Activated CD8-positive, alpha-beta memory T cell treated with anti-CD3 and anti-CD28 coated beads for 48 hours (primary cell): ENCODE data around the gene TMEM97.
A peak's percentile ranks its signal among the peaks of the same experiment; 100 is the strongest.

Experiments used
- DNase-seq, 3 experiments: peaks; one replicate each; pipeline ENCODE4 v3.0.0-alpha.2; 2020; ENCODE audit warnings: low read depth in 2 of 3, low spot score in 2 of 3

The TMEM97 gene

DNA sequence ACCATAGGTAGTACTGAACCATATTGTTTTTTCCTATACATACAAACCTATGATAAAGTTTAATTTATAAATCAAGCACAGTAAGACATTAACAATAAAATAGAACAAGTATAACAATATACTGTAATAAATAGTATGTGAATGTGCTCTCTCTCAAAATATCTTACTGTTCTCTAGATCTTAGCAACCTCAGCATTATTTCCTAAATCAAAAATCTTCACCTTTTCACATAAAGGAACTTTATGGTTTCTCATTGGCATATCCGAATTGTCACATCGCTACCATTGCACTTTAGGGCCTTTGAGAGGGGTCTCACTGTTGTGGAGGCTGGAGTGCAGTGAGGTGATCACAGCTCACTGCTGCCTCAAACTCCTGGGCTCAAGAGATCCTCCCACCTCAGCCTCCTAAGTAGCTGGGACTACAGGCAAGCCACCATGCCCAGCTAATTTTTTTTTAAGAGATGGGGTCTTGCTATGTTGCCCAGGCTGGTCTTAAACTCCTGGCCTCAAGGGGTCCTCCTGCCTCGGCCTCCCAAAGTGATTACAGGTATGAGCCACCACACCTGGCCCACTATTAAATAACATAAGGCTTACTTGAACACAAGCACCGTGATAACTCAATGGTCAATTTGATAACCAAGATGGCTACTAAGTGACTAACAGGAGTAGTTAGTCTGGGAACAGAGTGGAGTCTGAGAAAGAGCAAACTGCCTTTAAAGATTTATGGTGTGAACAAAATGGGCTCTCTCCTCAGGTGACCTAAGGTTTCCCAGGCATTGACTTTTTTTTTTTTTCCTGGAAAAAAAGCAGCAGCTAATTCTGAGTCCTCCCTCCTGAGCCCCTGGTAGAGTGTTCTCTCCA is 2.9 kb upstream of the TMEM97 start:
- no peak for DNase-seq

DNA sequence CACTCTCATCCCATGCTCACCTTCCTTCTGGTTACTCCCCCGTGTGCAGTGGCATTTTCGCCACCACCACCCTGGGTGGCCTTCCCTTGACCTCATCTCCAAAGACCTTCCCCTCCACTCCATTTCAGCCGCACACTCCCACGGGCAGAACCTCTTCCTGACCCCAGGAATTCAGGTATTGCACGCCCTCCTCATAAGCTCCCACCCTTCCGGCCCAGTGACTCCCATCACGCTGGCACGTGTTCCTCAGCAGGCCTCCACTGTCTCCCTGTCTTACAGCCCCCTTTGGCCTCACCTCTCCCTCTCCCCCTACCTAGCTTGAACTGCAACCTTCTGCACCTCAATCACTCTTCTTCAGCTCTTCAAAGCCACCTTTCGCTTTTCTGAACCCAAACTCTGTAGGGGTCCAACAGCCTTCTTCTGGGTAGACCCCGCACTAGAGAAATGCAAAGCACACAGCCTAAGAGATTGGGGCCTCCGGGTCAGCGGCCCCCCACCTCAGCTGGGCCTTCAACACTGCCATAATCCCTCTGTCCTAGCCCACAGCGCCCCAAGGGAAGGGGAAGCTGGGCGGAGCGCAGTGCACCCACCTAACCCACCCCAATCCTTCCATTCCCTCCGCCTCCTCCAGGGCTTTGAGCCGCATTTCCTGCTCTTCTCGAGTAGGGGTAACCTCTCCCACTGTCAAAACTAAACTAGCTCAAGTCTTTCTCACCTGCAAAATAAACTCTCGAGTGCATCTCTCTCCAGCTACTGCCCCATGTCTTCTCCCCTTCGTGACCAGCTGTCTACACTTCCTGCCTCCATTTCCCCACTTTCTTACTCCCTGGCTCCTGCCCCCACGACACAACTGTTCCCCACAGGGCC is 1.7 kb upstream of the TMEM97 start:
- DNase-seq, result no peak

DNA sequence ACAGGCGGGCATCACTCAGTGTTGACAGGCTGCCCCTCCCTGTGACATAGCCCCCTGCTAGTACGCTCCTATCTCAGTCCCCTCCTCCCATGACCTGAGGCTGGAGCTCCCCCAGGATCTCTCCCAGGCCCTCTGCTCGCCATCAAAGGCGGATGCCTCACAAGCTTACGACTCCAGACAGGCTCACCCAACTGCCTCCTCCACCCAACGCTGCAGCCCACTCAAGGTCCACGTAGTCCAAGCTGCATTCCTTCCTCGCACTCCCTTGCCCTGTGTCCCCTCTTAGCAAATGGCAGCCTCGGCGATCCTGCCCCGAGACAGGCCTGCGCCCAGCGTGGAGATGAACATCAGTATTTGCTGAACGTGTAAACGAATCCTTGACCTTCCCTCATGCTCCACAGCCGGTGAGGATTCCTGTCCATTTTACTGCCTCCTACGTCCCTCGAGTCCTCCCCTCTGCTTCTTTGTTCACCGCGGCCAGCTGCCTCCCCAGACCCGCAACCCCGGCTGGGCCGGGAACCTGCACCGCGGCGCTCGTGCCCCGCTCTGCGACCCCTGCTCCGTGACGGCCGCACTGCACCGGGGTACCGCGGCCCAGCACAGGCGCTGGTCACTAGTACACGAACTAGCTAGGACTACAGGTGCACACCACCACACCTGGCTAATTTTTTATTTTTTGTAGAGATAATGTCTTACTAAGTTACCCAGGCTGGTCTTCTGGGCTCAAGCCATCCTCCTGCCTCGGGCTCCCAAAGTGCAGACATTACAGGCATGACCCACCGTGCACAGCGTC is 838 bp upstream of the TMEM97 start:
- DNase-seq, result no peak

DNA sequence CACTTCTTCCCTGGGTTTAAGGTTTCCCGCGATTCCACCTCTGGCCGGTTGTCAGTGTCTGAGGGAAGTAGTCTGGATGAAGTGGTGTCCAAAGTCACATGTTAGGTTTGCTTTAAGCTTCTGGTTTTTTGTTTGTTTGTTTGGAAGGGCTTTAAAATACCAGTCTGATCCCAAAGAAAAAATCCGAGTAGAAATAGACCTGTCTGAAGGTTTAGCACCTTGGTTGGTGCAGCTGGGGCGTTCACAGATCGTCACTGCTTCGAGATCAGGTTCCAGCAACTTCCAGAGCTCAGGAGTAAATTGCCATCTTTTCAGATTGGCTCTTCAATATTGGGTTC is 567 bp downstream of the TMEM97 start:
- DNase-seq, result no peak

- no peak for DNase-seq
These were observed 1.4 kb downstream of the TMEM97 start for GRCh38 chr17:28320215-28321061.

DNA sequence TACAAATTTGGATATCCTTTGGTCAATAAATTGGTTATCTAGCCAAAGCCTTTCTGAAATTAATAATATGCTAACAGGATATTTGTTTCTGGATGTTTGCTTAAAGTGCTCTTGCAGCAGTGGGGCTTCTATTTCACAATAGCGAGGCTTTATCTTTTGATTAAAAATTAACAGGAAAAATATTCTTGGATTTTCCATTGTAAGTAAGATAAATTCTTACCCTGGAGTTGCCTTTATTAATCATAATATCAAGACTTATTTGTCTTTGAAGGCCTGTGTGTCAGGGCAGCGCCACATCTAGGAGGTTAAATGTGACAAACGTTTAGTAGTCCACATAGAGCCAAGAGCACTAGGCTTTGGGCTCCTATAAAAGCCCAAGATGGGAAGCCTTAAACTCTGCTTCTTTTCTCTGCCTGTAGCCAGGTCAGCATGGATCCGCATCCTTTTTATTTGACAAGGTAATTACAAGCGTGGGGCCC is 5.3 kb downstream of the TMEM97 start:
- no peak for DNase-seq

DNA sequence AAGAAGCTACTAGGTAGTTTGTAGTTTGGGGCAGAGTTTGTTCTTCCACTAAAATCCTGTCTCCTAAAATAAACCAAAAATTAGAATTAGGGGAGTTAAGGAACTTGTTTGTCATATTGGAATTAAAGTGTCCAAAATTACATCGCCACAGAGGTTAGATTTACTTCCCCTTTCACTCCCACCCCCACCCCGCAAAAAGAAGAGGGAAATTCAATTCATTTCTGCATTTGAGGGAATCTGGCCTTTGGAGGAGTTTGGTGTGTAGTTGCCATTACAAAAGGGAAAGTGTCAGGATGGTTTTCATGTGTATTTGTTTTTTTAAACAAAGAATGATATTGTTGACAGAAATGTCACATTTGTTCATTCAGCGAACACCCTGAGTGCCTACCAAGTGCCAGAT is 5.8 kb downstream of the TMEM97 start:
- no peak for DNase-seq

- DNase-seq, result no peak
These were observed 6.2 kb downstream of the TMEM97 start for GRCh38 chr17:28325211-28325610.

DNA sequence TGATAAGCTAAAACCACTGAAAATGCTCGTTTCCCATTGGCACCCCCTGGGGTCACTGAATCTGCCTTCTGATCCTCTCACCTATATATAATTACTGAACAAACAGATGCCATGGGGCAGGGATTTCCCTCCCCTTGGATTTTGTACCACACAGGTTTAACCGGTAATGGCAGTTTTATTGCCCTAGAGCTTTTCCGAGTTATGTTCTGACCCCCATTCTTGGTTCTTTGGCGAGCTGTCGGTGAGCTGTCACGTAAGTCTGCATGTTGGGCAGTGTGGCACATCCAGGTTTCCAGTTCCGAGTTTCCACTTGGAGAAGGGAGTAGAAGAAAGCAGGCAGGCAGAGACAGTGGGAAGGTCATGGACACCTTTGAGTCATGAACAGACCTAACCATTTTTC is 7.1 kb downstream of the TMEM97 start:
- no peak for DNase-seq

- no peak for DNase-seq
These were observed 8.1 kb downstream of the TMEM97 start for GRCh38 chr17:28327031-28327607.

DNA sequence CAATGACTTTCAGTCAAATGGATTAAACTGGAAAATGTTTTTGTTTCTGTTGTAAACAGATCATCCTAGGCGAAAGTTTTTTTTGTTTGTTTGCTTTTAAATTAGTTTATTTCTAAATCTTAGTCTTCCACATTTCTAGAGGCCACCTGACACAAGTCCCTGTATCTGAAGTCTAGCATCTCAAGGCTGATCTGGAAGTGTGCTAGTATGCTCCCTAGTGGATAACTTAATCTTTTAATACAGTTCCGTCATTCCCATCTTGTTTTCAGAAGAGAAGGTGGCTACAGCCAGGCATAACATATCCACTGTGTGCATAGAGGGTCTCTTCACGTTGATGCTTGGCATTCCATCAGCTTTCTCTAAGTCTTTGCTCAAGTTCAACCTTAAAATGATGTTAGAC is 8.7 kb downstream of the TMEM97 start:
- no peak for DNase-seq

GRCh38 chr17:28328325-28328724 is 9.3 kb downstream of the TMEM97 start:
- DNase-seq, result no peak

- no peak for DNase-seq
These were observed 11.7 kb downstream of the TMEM97 start for GRCh38 chr17:28330671-28331070.

DNA sequence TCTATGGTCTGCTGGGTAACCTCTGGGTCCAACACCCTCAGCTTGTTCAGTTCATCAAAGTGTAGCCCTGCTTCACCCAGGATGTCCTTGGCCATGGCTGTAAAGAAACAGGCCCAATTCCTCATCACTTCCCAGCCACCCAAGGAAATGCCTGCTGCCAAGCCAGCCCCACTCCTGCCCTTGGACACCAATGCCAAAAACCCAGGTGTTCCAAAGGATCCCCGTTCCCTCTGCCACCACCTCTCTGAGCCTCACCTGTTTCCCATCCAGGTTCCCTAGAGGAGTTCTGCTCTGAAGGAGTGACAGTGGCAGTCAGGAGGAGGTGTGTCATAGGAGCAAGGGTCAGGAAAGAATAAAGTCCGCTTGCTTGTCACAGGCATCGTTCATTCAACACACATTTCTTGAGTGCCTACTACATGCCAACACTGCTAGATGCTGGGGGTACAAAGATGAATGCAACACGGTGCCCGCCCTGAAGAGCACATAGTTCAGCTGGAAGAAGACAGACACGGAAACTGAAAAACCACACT is 13.0 kb downstream of the TMEM97 start:
- DNase-seq, result no peak

DNA sequence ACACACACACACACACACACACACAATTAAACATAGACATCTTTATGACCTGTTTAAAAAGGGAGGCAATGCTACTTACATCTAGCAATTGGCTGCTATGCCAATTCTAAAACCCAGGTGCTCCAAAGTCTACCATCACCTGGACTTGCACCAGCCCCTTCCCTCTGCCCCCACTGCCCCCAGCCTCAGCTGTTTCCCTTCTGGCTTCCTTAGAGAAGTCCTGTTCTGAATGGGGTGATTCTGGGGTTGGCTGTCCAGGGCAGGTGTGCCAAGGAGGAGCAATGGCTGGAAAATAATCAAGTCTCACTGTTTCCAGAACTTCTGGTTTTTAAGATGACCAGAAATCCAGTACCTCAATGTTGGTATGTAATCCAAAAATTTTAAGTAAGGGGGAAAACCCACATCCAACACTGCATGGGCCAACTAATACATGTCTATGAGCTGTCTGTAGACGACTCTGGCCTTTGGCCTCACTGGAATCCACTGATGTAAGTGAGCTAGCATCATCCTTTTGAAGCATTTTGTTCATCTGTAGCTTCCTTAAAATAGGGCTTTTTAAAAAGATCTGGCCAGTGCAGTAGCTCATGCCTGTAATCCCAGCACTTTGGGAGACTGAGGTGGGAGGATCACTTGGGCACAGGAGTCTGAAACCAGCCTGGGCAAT is 14.2 kb downstream of the TMEM97 start:
- DNase-seq, result no peak

DNA sequence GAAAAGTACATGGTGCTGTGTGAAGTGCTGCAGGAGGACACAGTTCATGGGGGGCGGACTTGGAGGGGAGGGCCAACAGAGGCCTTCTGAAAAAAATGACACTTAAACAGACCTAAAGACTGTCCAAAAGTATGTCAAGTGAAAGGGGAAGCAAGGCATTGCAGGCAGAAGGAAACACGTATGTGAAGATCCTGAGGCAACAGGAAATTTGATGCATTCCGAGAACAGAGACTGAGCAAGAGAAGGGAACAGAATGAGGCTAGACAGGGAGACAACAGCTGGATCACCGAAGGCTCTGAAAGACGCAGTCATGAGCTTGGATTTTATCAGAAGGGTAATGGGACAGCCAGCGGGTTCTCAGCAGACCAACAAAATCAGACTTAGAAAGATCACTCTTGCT is 15.2 kb downstream of the TMEM97 start:
- DNase-seq, result no peak

- no peak for DNase-seq
These were observed 15.7 kb downstream of the TMEM97 start for GRCh38 chr17:28334666-28335200.

DNA sequence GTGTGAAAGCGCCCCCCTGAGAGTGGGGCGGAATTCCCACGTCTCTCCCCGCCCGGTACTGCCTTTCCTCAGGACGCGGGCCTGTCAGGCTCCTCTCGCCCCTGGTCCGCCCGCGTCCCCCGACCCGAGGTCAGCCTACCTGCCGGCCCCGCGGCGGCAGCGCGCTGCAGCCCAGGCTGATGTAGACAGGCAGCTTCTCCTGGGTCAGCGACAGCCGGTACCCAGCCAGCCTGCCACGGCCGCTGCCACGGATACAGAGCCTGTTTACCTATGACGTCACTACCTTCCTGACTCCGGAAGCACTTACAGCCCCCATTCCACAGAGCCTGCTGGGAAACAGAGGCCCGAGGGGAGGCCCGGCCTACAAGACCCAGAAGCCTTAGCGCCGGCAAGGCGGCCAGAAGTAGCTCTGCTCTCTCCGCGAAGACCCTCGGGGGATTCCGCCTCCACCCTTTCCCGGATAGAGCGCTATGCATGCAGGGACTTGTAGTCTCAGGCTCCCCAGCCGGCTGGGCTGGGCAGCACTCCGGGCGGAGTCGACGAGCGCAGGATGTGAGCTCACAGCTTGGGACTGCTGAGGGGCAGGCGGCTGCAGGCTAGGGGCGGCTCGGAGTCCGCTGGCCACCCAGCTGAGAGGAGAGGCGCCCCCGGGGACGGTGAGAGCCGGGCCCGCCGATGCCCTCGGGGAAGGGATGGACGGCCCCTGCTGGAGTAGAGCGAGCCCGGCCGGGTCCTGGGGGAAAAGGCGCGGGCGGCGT is 16.4 kb downstream of the TMEM97 start, which contains the start of the genes IFT20 and TNFAIP1:
Gene IFT20 (minus strand): TSS at position 272 of the 758 bp plus-strand sequence. CDS start 3,487 bp downstream, outside the sequence.
Gene TNFAIP1 (plus strand): TSS at position 561 of the 758 bp plus-strand sequence. CDS start 3,761 bp downstream, outside the sequence.
- DNase-seq, result peak; percentile 73 to 94 (median 88)
